NT2/D1 (cell line): ENCODE results near the gene HMGCS1.

Source experiments
- DNase-seq: peaks from one replicate; pipeline ENCODE4 v3.0.0-alpha.2; 2011; ENCODE audit warnings: low read depth, low spot score
- H3K27me3 ChIP-seq: 2 replicates; pipeline ENCODE4 v1.6.0; 2011; ENCODE audit warnings: mild to moderate bottlenecking; ENCODE audit not compliant: insufficient read length, insufficient read depth
- H3K36me3 ChIP-seq: 2 replicates; pipeline ENCODE4 v1.6.1; 2011; ENCODE audit warnings: mild to moderate bottlenecking, low read length, mixed read lengths; ENCODE audit not compliant: insufficient read depth, insufficient read length
- H3K4me1 ChIP-seq: 2 replicates; pipeline ENCODE4 v1.5.1; 2011; ENCODE audit not compliant: insufficient read depth, insufficient read length
- H3K4me3 ChIP-seq: 2 replicates; pipeline ENCODE4 v1.5.1; 2011; ENCODE audit warnings: low read depth; ENCODE audit not compliant: insufficient read length
- H3K9ac ChIP-seq: 2 replicates; pipeline ENCODE4 v1.6.0; 2011; ENCODE audit warnings: low read depth; ENCODE audit not compliant: insufficient read length
- H3K9me3 ChIP-seq: 2 replicates; pipeline ENCODE4 v1.5.1; 2011; ENCODE audit warnings: mild to moderate bottlenecking, low read length; ENCODE audit not compliant: insufficient read depth
- SUZ12 ChIP-seq: IDR thresholded peaks from 2 replicates; pipeline ENCODE4 v1.6.1; 2011; ENCODE audit not compliant: insufficient read length, insufficient read depth; ENCODE audit errors: extremely low read depth
- YY1 ChIP-seq: IDR thresholded peaks from 2 replicates; pipeline ENCODE4 v1.6.1; 2011; ENCODE audit not compliant: insufficient read length, insufficient read depth
- ZNF274 ChIP-seq: IDR thresholded peaks from 2 replicates; pipeline ENCODE4 v1.6.1; 2011; ENCODE audit warnings: mild to moderate bottlenecking, low read depth, low read length

The HMGCS1 gene

GRCh38 chr5:43352915-43353314, 39.7 kb upstream of the HMGCS1 start:
- TF ChIP-seq ZNF274, result no peak
- TF ChIP-seq YY1, result no peak
- no peak for TF ChIP-seq SUZ12
- no peak overlapping the region for H3K9ac ChIP-seq
- no peak for DNase-seq
- no peak overlapping the region for H3K4me3 ChIP-seq
- H3K27me3 ChIP-seq, result no peaks in the 10 kb centered on the region
- no peaks in the 10 kb centered on the region for H3K4me1 ChIP-seq
- no peaks in the 10 kb centered on the region for H3K36me3 ChIP-seq
- no peaks in the 10 kb centered on the region for H3K9me3 ChIP-seq

GRCh38 chr5:43352131-43352530, 38.9 kb upstream of the HMGCS1 start:
- Histone ChIP-seq H3K4me3 (no peak overlapping the region), H3K9ac (no peak overlapping the region), H3K4me1 (no peaks in the 10 kb centered on the region), H3K36me3 (no peaks in the 10 kb centered on the region), H3K27me3 (no peaks in the 10 kb centered on the region), H3K9me3 (no peaks in the 10 kb centered on the region)
- TF ChIP-seq ZNF274 (no peak), SUZ12 (no peak), YY1 (no peak)
- DNase-seq, result no peak

DNA sequence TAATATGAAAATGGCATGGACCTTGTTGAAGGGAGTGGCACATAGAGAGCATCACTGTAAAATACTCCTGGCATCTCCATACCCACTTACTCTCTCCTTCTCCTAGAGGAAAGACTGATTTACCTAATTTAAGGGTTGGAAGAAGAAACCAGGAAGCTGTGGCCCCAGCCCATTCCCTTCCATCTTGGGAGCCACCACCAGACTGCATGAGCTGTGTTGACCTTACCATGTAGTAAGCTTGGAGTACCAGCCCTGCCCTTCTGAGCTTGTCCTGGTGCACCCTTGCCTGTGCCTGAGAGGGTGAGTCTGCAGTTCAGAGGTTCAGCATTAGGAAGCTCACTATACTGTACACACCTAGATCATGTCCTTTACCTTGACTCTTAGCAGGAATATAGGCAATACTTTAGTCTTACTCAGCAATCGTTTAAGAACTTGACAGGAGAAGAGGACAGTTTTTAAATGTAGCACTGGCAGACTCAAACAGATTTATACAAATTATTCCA, 35.7 kb upstream of the HMGCS1 start:
- no peak overlapping the region for H3K4me3 ChIP-seq
- no peaks in the 10 kb centered on the region for H3K27me3 ChIP-seq
- no peak overlapping the region for H3K9ac ChIP-seq
- no peaks in the 10 kb centered on the region for H3K36me3 ChIP-seq
- no peaks in the 10 kb centered on the region for H3K9me3 ChIP-seq
- no peaks in the 10 kb centered on the region for H3K4me1 ChIP-seq
- no peak for DNase-seq
- TF ChIP-seq ZNF274, result no peak
- no peak for TF ChIP-seq YY1
- no peak for TF ChIP-seq SUZ12

- H3K9ac ChIP-seq, result no peak overlapping the region
- DNase-seq, result no peak
- H3K36me3 ChIP-seq, result no peaks in the 10 kb centered on the region
- no peaks in the 10 kb centered on the region for H3K9me3 ChIP-seq
- TF ChIP-seq ZNF274 (no peak), YY1 (no peak), SUZ12 (no peak)
- H3K27me3 ChIP-seq, result no peaks in the 10 kb centered on the region
- H3K4me3 ChIP-seq, result no peak overlapping the region
- no peaks in the 10 kb centered on the region for H3K4me1 ChIP-seq
These were observed 35.0 kb upstream of the HMGCS1 start for GRCh38 chr5:43348207-43348606.

- no peak for DNase-seq
- H3K36me3 ChIP-seq, result no peaks in the 10 kb centered on the region
- no peak for TF ChIP-seq ZNF274
- no peak for TF ChIP-seq SUZ12
- TF ChIP-seq YY1, result no peak
- H3K27me3 ChIP-seq, result no peaks in the 10 kb centered on the region
- H3K9ac ChIP-seq, result no peak overlapping the region
- peaks cover 28% of the 10 kb centered on the region for H3K9me3 ChIP-seq
- no peak overlapping the region for H3K4me3 ChIP-seq
- H3K4me1 ChIP-seq, result no peaks in the 10 kb centered on the region
These were observed 25.6 kb upstream of the HMGCS1 start for GRCh38 chr5:43338862-43339261.

DNA sequence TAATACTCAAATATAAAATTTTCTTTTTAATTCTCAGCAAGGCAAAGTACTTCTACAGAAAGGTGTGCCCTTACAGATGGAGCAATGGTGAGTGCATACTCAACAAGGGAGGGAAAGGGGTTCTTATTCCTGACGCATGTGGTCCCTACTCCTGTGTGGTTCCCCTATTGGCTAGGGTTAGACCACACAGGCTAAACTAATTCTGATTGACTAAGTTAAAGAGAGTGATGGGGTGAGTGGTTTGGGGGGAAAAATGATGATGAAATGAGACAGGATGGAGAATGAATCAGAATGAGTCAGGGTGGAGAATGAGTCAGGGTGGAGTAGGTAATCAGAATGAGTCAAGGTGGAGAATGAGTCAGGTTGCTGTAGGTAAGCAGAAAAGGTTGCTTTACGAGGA, 22.9 kb upstream of the HMGCS1 start:
- TF ChIP-seq YY1, result no peak
- TF ChIP-seq SUZ12, result no peak
- no peak for TF ChIP-seq ZNF274
- Histone ChIP-seq H3K9me3 (peaks cover 27% of the 10 kb centered on the region), H3K4me1 (no peaks in the 10 kb centered on the region), H3K36me3 (no peaks in the 10 kb centered on the region), H3K4me3 (no peak overlapping the region), H3K27me3 (no peaks in the 10 kb centered on the region), H3K9ac (no peak overlapping the region)
- DNase-seq, result no peak

DNA sequence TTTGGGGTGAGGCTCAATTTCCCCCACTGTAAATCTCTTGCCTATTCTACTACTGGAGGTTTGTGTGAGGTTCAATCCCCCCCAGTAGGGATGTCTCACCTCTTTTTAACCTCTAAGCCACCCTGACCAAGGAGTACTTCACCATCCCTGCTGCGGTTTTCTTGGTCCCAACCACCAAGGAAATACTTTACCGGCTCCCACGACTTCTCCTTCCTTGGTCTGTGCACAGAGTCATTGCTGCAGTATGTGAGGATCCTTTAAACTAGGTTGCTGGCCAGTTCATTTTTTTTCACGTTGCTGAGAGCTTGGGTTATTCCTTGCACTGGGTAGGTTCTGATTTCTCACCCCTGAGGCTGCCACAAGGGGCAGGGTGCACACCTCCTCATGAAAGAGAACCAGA, 22.5 kb upstream of the HMGCS1 start:
- DNase-seq, result no peak

More for the DNA sequence above, 22.5 kb upstream of the HMGCS1 start:
- no peaks in the 10 kb centered on the region for H3K36me3 ChIP-seq
- peaks cover 22% of the 10 kb centered on the region for H3K9me3 ChIP-seq
- no peak overlapping the region for H3K9ac ChIP-seq
- TF ChIP-seq SUZ12, result no peak
- TF ChIP-seq ZNF274, result no peak
- TF ChIP-seq YY1, result no peak
- no peak overlapping the region for H3K4me3 ChIP-seq
- no peaks in the 10 kb centered on the region for H3K4me1 ChIP-seq
- H3K27me3 ChIP-seq, result no peaks in the 10 kb centered on the region
